SH-SY5Y (cell line): Measurements from ENCODE around the gene CHCHD3.

Source experiments
- GATA2 ChIP-seq: IDR thresholded peaks from 2 replicates; pipeline ENCODE4 v1.6.1; 2011; ENCODE audit warnings: mild to moderate bottlenecking, low read depth, low read length
- GATA3 ChIP-seq: IDR thresholded peaks from 2 replicates; pipeline ENCODE4 v1.6.1; 2011; ENCODE audit warnings: low read depth, mild to moderate bottlenecking, low read length, moderate library complexity

DNA sequence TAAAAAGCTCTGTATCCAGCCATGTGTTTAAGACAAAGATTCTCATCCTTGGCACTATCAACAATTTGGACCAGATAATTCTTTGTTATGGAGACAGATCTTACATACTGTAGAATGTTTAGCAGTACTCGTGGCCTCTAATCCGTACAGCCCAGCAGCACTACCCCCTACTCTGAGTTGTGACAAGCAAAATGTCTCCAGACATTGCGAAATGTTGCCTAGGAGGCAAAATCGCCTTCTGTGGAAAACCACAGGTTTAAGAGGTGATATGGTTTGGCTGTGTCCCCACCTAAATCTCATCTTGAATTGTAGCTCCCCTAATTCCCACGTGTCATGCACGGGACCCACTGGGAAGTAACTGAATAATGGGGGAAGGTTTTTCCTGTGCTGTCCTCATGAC lies 186.7 kb downstream of the CHCHD3 start:
- TF ChIP-seq GATA2 = no peak
- no peak for TF ChIP-seq GATA3
